CD4-positive, CD25-positive, alpha-beta regulatory T cell (primary cell): Measurements from ENCODE around the gene LY86. TPM values are rescaled to one million over a fixed set of nuclear protein-coding genes. Genes with fewer than 3 reads are reported as not detected.

Experiments
- ATAC-seq, 2 donors: fragments of 150-1000 bp; cut with Tn5 transposase; one replicate each; pipeline ENCODE4 v1.10.0; 2021; ENCODE audit warnings: low read depth in 2 of 2, moderate number of reproducible peaks in 2 of 2, moderate library complexity in 1 of 2
- DNase-seq, 3 donors: peaks; one replicate each; pipeline versions ENCODE4 v3.0.0 to v3.0.0-alpha.2; 2012 to 2022; ENCODE audit warnings: mixed read lengths in 1 of 3
- H3K27ac ChIP-seq: one replicate; pipeline ENCODE4 v1.7.0; 2013; ENCODE audit warnings: mild to moderate bottlenecking, low read length; ENCODE audit not compliant: insufficient read depth, poor library complexity, severe bottlenecking
- H3K27me3 ChIP-seq: one replicate; pipeline ENCODE4 v1.7.0; 2013; ENCODE audit warnings: low read length; ENCODE audit not compliant: control insufficient read depth, insufficient read depth
- H3K36me3 ChIP-seq: one replicate; pipeline ENCODE4 v1.7.0; 2013; ENCODE audit warnings: mild to moderate bottlenecking, low read length, moderate library complexity; ENCODE audit not compliant: control insufficient read depth, insufficient read depth
- H3K4me1 ChIP-seq: 2 replicates; pipeline ENCODE4 v1.7.0; 2013; ENCODE audit warnings: mild to moderate bottlenecking, low read length; ENCODE audit not compliant: insufficient read depth, control insufficient read depth, poor library complexity, severe bottlenecking
- H3K4me3 ChIP-seq: one replicate; pipeline ENCODE4 v1.7.0; 2013; ENCODE audit warnings: low read depth, mild to moderate bottlenecking, low read length, moderate library complexity
- H3K9me3 ChIP-seq, 2 experiments: 1 replicate in 1 of 2; 2 replicates in 1 of 2; pipeline ENCODE4 v1.7.0; 2013; ENCODE audit warnings: low read length in 2 of 2, mild to moderate bottlenecking in 1 of 2, moderate library complexity in 1 of 2; ENCODE audit not compliant: control insufficient read depth in 2 of 2
- H3K27ac Mint-ChIP-seq, 3 donors: one replicate each; pipeline ENCODE4 v1.8.0; 2020 to 2022; ENCODE audit warnings: mild to moderate bottlenecking in 3 of 3, mixed read lengths in 3 of 3, moderate library complexity in 2 of 3
- H3K27me3 Mint-ChIP-seq: one replicate; pipeline ENCODE4 v1.8.0; 2022; ENCODE audit warnings: mild to moderate bottlenecking, mixed read lengths
- H3K36me3 Mint-ChIP-seq: one replicate; pipeline ENCODE4 v1.8.0; 2020; ENCODE audit warnings: mixed read lengths
- H3K4me1 Mint-ChIP-seq, 4 donors: one replicate each; pipeline ENCODE4 v1.8.0; 2020 to 2022; ENCODE audit warnings: mixed read lengths in 4 of 4, mild to moderate bottlenecking in 1 of 4
- H3K4me3 Mint-ChIP-seq, 4 donors: one replicate each; pipeline ENCODE4 v1.8.0; 2020 to 2022; ENCODE audit warnings: mild to moderate bottlenecking in 4 of 4, mixed read lengths in 4 of 4, moderate library complexity in 3 of 4
- H3K9me3 Mint-ChIP-seq, 7 donors: one replicate each; pipeline ENCODE4 v1.8.0; 2020 to 2022; ENCODE audit warnings: mixed read lengths in 7 of 7, mild to moderate bottlenecking in 3 of 7, moderate library complexity in 2 of 7
- polyA plus RNA-seq, 4 donors: library from polyadenylated mRNA; unstranded; fragments of 300-500 nt; fragmentation: Illumina TruSeq; gene quantifications; one replicate each; pipeline ENCODE4 v1.2.3, GENCODE V29; 2021
- total RNA-seq: library from RNA; stranded (reverse); gene quantifications from one replicate; pipeline ENCODE4 v1.2.3, GENCODE V29; 2022

Gene LY86
- total and polyA plus RNA-seq, 5 donors from 2014 or later, result 0.31 to 3.1 (median 1.4) TPM; not detected in 1

DNA sequence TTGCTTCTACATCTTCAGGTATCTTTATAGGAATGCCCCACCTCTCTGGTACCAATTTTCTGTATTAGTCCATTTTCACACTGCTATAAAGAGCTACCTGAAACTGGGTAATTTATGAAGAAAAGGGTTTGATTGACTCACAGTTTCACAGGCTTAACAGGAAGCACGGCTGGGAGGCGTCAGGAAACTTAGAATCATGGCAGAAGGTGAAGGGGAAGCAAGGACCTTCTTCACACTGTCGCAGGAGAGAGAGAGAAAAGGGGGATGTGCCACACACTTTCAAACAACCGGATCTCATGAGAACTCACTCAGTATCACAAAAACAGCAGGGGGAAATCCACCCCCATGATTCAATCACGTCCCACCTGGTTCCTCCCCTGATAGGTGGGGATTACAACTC lies 24.4 kb upstream of the LY86 start:
- Mint-ChIP-seq H3K4me3 (no peak overlapping the region), H3K4me1 (peaks cover 0 to 2% (median 0%) of the 10 kb centered on the region in 4 donors), H3K9me3 (peaks cover 0 to 3% (median 0%) of the 10 kb centered on the region in 7 donors), H3K27ac (peak overlapping the region in 1 of 3 donors; percentile 1), H3K27me3 (no peaks in the 10 kb centered on the region), H3K36me3 (no peaks in the 10 kb centered on the region)
- ATAC-seq, result no peak
- no peak for DNase-seq
- no peaks in the 10 kb centered on the region for H3K4me1 ChIP-seq
- no peak overlapping the region for H3K27ac ChIP-seq
- H3K27me3 ChIP-seq, result peaks cover 2% of the 10 kb centered on the region
- H3K9me3 ChIP-seq, result no peaks in the 10 kb centered on the region
- H3K4me3 ChIP-seq, result no peak overlapping the region
- no peaks in the 10 kb centered on the region for H3K36me3 ChIP-seq

GRCh38 chr6:6565069-6565468 lies 23.5 kb upstream of the LY86 start:
- H3K4me3 ChIP-seq, result no peak overlapping the region
- no peaks in the 10 kb centered on the region for H3K36me3 ChIP-seq
- DNase-seq, result no peak
- Mint-ChIP-seq H3K9me3 (peaks cover 0 to 3% (median 0%) of the 10 kb centered on the region in 7 donors), H3K27ac (peak overlapping the region in 1 of 3 donors; percentile 1), H3K4me3 (no peak overlapping the region), H3K36me3 (no peaks in the 10 kb centered on the region), H3K4me1 (peaks cover 0 to 2% (median 0%) of the 10 kb centered on the region in 4 donors), H3K27me3 (no peaks in the 10 kb centered on the region)
- no peaks in the 10 kb centered on the region for H3K9me3 ChIP-seq
- no peaks in the 10 kb centered on the region for H3K4me1 ChIP-seq
- no peak overlapping the region for H3K27ac ChIP-seq
- no peak for ATAC-seq
- peaks cover 2% of the 10 kb centered on the region for H3K27me3 ChIP-seq

- Mint-ChIP-seq H3K27ac (no peak overlapping the region), H3K9me3 (peaks cover 0 to 3% (median 0%) of the 10 kb centered on the region in 7 donors), H3K27me3 (no peaks in the 10 kb centered on the region), H3K4me3 (no peak overlapping the region), H3K36me3 (no peaks in the 10 kb centered on the region), H3K4me1 (peaks cover 0 to 2% (median 0%) of the 10 kb centered on the region in 4 donors)
- Histone ChIP-seq H3K9me3 (no peaks in the 10 kb centered on the region), H3K27ac (no peak overlapping the region), H3K36me3 (no peaks in the 10 kb centered on the region), H3K27me3 (peaks cover 2% of the 10 kb centered on the region), H3K4me3 (no peak overlapping the region), H3K4me1 (no peaks in the 10 kb centered on the region)
- DNase-seq (no peak), ATAC-seq (no peak)
Observed at GRCh38 chr6:6565488-6565887, 23.0 kb upstream of the LY86 start.

- H3K27ac Mint-ChIP-seq, result no peak overlapping the region
Observed at GRCh38 chr6:6566766-6567165, 21.8 kb upstream of the LY86 start.

GRCh38 chr6:6569096-6569810 lies 19.3 kb upstream of the LY86 start:
- no peaks in the 10 kb centered on the region for H3K4me1 Mint-ChIP-seq
- peaks cover 0 to 7% (median under 1%) of the 10 kb centered on the region in 7 donors for H3K9me3 Mint-ChIP-seq
- peaks cover 3% of the 10 kb centered on the region for H3K27me3 ChIP-seq
- DNase-seq (no peak), ATAC-seq (no peak)
- H3K9me3 ChIP-seq, result peaks cover 0 to 5% of the 10 kb centered on the region in 2 experiments
- H3K36me3 ChIP-seq, result no peaks in the 10 kb centered on the region
- H3K4me3 Mint-ChIP-seq, result no peak overlapping the region
- H3K36me3 Mint-ChIP-seq, result no peaks in the 10 kb centered on the region
- H3K27ac ChIP-seq, result no peak overlapping the region
- no peaks in the 10 kb centered on the region for H3K4me1 ChIP-seq
- no peaks in the 10 kb centered on the region for H3K27me3 Mint-ChIP-seq
- no peak overlapping the region for H3K4me3 ChIP-seq
- peak overlapping the region in 1 of 3 donors; percentile 52 for H3K27ac Mint-ChIP-seq

More at GRCh38 chr6:6566766-6567165, 21.8 kb upstream of the LY86 start:
- DNase-seq, result no peak
- Histone ChIP-seq H3K27me3 (no peaks in the 10 kb centered on the region), H3K4me1 (no peaks in the 10 kb centered on the region), H3K36me3 (no peaks in the 10 kb centered on the region), H3K9me3 (no peaks in the 10 kb centered on the region), H3K27ac (no peak overlapping the region), H3K4me3 (no peak overlapping the region)
- H3K4me1 Mint-ChIP-seq, result peaks cover 0 to 2% (median 0%) of the 10 kb centered on the region in 4 donors
- peaks cover 0 to 3% (median 0%) of the 10 kb centered on the region in 7 donors for H3K9me3 Mint-ChIP-seq
- H3K27me3 Mint-ChIP-seq, result no peaks in the 10 kb centered on the region
- ATAC-seq, result no peak
- no peaks in the 10 kb centered on the region for H3K36me3 Mint-ChIP-seq
- no peak overlapping the region for H3K4me3 Mint-ChIP-seq

GRCh38 chr6:6569811-6570164 lies 18.7 kb upstream of the LY86 start:
- H3K36me3 Mint-ChIP-seq, result no peaks in the 10 kb centered on the region
- peaks cover 0 to 11% (median 0%) of the 10 kb centered on the region in 7 donors for H3K9me3 Mint-ChIP-seq
- no peaks in the 10 kb centered on the region for H3K4me1 Mint-ChIP-seq
- Histone ChIP-seq H3K9me3 (peaks cover 0 to 5% of the 10 kb centered on the region in 2 experiments), H3K27ac (no peak overlapping the region), H3K4me1 (no peaks in the 10 kb centered on the region), H3K36me3 (no peaks in the 10 kb centered on the region), H3K4me3 (no peak overlapping the region), H3K27me3 (peaks cover 3% of the 10 kb centered on the region)
- no peaks in the 10 kb centered on the region for H3K27me3 Mint-ChIP-seq
- ATAC-seq (no peak), DNase-seq (no peak)
- no peak overlapping the region for H3K27ac Mint-ChIP-seq
- no peak overlapping the region for H3K4me3 Mint-ChIP-seq

DNA sequence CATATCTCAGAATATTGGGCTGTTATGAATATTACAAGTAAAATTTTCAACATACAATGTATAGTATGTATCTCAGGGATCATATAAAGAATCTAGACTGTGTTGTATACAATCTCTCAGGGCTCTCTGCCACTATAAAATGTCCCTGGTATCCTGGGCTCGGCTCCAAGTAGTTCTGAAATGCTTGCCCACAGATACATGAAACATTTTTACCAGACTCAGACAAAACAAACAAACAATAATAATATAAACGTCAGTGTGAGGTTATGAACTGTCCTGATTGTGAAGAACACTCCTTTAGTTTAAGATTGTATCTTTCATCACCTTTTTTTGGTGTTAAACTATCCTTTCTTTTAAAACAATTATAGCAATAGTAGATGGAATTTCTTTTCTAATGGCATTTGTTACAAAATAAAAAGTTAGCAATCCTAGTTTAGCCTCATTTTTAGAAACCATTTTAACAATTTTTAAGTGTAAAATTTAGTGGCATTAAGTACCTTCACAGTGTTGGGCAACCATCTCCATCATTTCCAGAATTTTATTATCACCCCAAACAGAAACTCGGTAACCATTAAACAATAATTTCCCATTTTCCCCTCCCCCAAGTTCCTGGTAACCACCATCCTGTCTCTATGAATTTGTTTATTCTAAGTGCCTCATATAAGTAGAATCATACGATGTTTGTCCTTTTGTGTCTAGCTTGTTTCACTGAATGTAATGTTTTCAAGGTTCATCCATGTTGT lies 17.4 kb upstream of the LY86 start:
- Histone ChIP-seq H3K4me3 (no peak overlapping the region), H3K27ac (no peak overlapping the region), H3K4me1 (no peaks in the 10 kb centered on the region), H3K36me3 (no peaks in the 10 kb centered on the region), H3K9me3 (peaks cover 0 to 5% of the 10 kb centered on the region in 2 experiments), H3K27me3 (peaks cover 3% of the 10 kb centered on the region)
- Mint-ChIP-seq H3K36me3 (no peaks in the 10 kb centered on the region), H3K4me1 (no peaks in the 10 kb centered on the region), H3K4me3 (peak overlapping the region in 1 of 4 donors; percentile 55), H3K27me3 (no peaks in the 10 kb centered on the region), H3K27ac (peak overlapping the region in 1 of 3 donors; percentile 21), H3K9me3 (peaks cover 0 to 18% (median 0%) of the 10 kb centered on the region in 7 donors)
- DNase-seq (no peak), ATAC-seq (no peak)
